HCT116 (cell line): ENCODE measurements around the gene GOLM1. TPM values are rescaled to one million over a fixed set of nuclear protein-coding genes. Genes with fewer than 3 reads are reported as not detected.

ENCODE experiments used
- ATAC-seq: fragments of 200-7000 bp; cut with Tn5 transposase; 2 replicates; pipeline ENCODE4 v1.9.1; 2020; ENCODE audit warnings: mild to moderate bottlenecking, moderate library complexity
- BruUV-seq: library from RNA; stranded (reverse); fragments of 400-500 nt; replicated peaks from 2 replicates; lab custom pipeline; 2021; lab: Mats Ljungman, UMichigan
- CTCF ChIA-PET: fragments of 300-600 bp; sonication (Branson Sonifier 250); formaldehyde crosslinking; loops from one replicate; lab custom pipeline; 2021; ENCODE audit warnings: antibody characterized with exemption; lab: Charles Lee
- POLR2A ChIA-PET: fragments of 300-600, 350-600 bp; sonication (Branson Sonifier 250); formaldehyde crosslinking; loops from one replicate; lab custom pipeline; 2021; ENCODE audit warnings: antibody characterized with exemption; lab: Charles Lee
- RAD21 ChIA-PET, 2 experiments: fragments of 300-600 bp; sonication (Branson Sonifier 250); formaldehyde crosslinking; loops; one replicate each; lab custom pipeline; 2023; ENCODE audit warnings: low total read pairs in 2 of 2; ENCODE audit not compliant: uncharacterized antibody in 2 of 2, unreplicated experiment in 2 of 2, low non-redundant PET in 1 of 2; lab: Charles Lee
- DNase-seq: peaks from one replicate; pipeline ENCODE4 v3.0.0-alpha.2; 2010; ENCODE audit warnings: low read depth, low spot score
- H2AFZ ChIP-seq: fragments of 200-600 bp; shearing (Covaris generic), sonication (generic); 2 replicates; pipeline ENCODE4 v1.6.1; 2017; ENCODE audit warnings: low read depth, mixed run types, mixed read lengths, antibody characterized with exemption, low read length; ENCODE audit not compliant: poor library complexity, severe bottlenecking
- H3K27ac ChIP-seq: 2 replicates; pipeline ENCODE4 v1.5.1; 2012; ENCODE audit warnings: low read depth, low read length
- H3K27me3 ChIP-seq: fragments of 200-600 bp; sonication (generic); 2 replicates; pipeline ENCODE4 v1.6.1; 2016; ENCODE audit warnings: mixed run types, low read length, mixed read lengths; ENCODE audit not compliant: insufficient read depth
- H3K36me3 ChIP-seq, 2 experiments: fragments of 200-500 bp in 1 of 2; fragments of 200-600 bp in 1 of 2; sonication (Bioruptor generic) in 1 of 2; sonication (generic) in 1 of 2; 2 replicates each; pipeline versions ENCODE4 v1.5.1 to v1.6.1; 2014 to 2016; ENCODE audit warnings: low read length in 2 of 2, inconsistent platforms in 1 of 2, mixed read lengths in 1 of 2, mixed run types in 1 of 2; ENCODE audit not compliant: insufficient read depth in 2 of 2, control insufficient read depth in 1 of 2
- H3K4me1 ChIP-seq, 2 experiments: fragments of 200-600 bp in 1 of 2; sonication (generic) in 1 of 2; 2 replicates each; pipeline versions ENCODE4 v1.5.1 to v1.6.1; 2012 to 2017; ENCODE audit warnings: low read length in 2 of 2, inconsistent platforms in 1 of 2, mild to moderate bottlenecking in 1 of 2, mixed read lengths in 1 of 2, mixed run types in 1 of 2, moderate library complexity in 1 of 2; ENCODE audit not compliant: insufficient read depth in 2 of 2, control insufficient read depth in 1 of 2
- H3K4me2 ChIP-seq: fragments of 200-600 bp; sonication (generic); 2 replicates; pipeline ENCODE4 v1.6.1; 2017; ENCODE audit warnings: mixed run types, low read length, mixed read lengths
- H3K4me3 ChIP-seq, 2 experiments: fragments of 200-600 bp in 1 of 2; sonication (generic) in 1 of 2; replicated peaks in 1 of 2; 2 replicates each; pipeline ENCODE4 v1.5.1; 2011 to 2016; ENCODE audit warnings: low read length in 2 of 2, control low read depth in 1 of 2, low read depth in 1 of 2, mild to moderate bottlenecking in 1 of 2, mixed read lengths in 1 of 2, mixed run types in 1 of 2
- H3K79me2 ChIP-seq: fragments of 200-600 bp; sonication (generic); 2 replicates; pipeline ENCODE4 v1.6.1; 2017; ENCODE audit warnings: mild to moderate bottlenecking, mixed run types, low read length, moderate library complexity, mixed read lengths; ENCODE audit not compliant: insufficient read depth
- H3K9ac ChIP-seq: fragments of 200-600 bp; sonication (generic); 2 replicates; pipeline ENCODE4 v1.6.1; 2016; ENCODE audit warnings: low read length, mixed read lengths
- H3K9me2 ChIP-seq: fragments of 200-600 bp; sonication (generic), shearing (Covaris generic); 2 replicates; pipeline ENCODE4 v1.6.1; 2017; ENCODE audit warnings: mixed run types, mild to moderate bottlenecking, moderate library complexity; ENCODE audit not compliant: insufficient read depth
- H3K9me3 ChIP-seq, 2 experiments: fragments of 200-500 bp in 1 of 2; fragments of 200-600 bp in 1 of 2; sonication (Bioruptor generic) in 1 of 2; sonication (generic) in 1 of 2; 2 replicates each; pipeline ENCODE4 v1.6.1; 2014 to 2017; ENCODE audit warnings: low read length in 2 of 2, mixed read lengths in 2 of 2, inconsistent platforms in 1 of 2, low read depth in 1 of 2, mild to moderate bottlenecking in 1 of 2, mixed run types in 1 of 2, moderate library complexity in 1 of 2; ENCODE audit not compliant: control insufficient read depth in 1 of 2, insufficient read depth in 1 of 2
- H4K20me1 ChIP-seq: fragments of 200-600 bp; sonication (generic), shearing (Covaris generic); 2 replicates; pipeline ENCODE4 v1.6.1; 2017; ENCODE audit warnings: mixed run types, mild to moderate bottlenecking, moderate library complexity; ENCODE audit not compliant: insufficient read depth
- ATF3 ChIP-seq: IDR thresholded peaks from 2 replicates; pipeline ENCODE4 v1.6.1; 2012
- CBX3 ChIP-seq: IDR thresholded peaks from 2 replicates; pipeline ENCODE4 v1.6.1; 2012; ENCODE audit warnings: low read depth
- EGR1 ChIP-seq: IDR thresholded peaks from 2 replicates; pipeline ENCODE4 v1.6.1; 2012; ENCODE audit warnings: low read depth
- ELF1 ChIP-seq: IDR thresholded peaks from 2 replicates; pipeline ENCODE4 v1.6.1; 2012; ENCODE audit warnings: low read depth, borderline replicate concordance
- EZH2 ChIP-seq: fragments of 200-600 bp; sonication (generic); IDR thresholded peaks from 2 replicates; pipeline ENCODE4 v1.6.1; 2017; ENCODE audit warnings: antibody characterized with exemption, mixed run types
- EZH2phosphoT487 ChIP-seq: fragments of 200-600 bp; IDR thresholded peaks from 2 replicates; pipeline ENCODE4 v1.6.1; 2018; ENCODE audit warnings: antibody characterized with exemption, borderline replicate concordance
- FOSL1 ChIP-seq: IDR thresholded peaks from 2 replicates; pipeline ENCODE4 v1.6.1; 2012; ENCODE audit warnings: low read depth
- JUND ChIP-seq: IDR thresholded peaks from 2 replicates; pipeline ENCODE4 v1.6.1; 2012
- MAX ChIP-seq: IDR thresholded peaks from 2 replicates; pipeline ENCODE4 v1.6.1; 2012
- POLR2A ChIP-seq: IDR thresholded peaks from 2 replicates; pipeline ENCODE4 v1.7.0; 2011; ENCODE audit warnings: borderline replicate concordance; ENCODE audit not compliant: insufficient read depth, insufficient read length; ENCODE audit errors: extremely low read depth
- POLR2AphosphoS5 ChIP-seq: IDR thresholded peaks from 2 replicates; pipeline ENCODE4 v1.6.1; 2011; ENCODE audit warnings: mild to moderate bottlenecking, low read depth, low read length, moderate library complexity
- RAD21 ChIP-seq: IDR thresholded peaks from 2 replicates; pipeline ENCODE4 v1.6.1; 2012; ENCODE audit warnings: low read depth, mild to moderate bottlenecking
- SRF ChIP-seq: IDR thresholded peaks from 2 replicates; pipeline ENCODE4 v1.6.1; 2012; ENCODE audit warnings: low read depth
- TCF7L2 ChIP-seq: IDR thresholded peaks from 2 replicates; pipeline ENCODE4 v1.7.0; 2011; ENCODE audit warnings: borderline replicate concordance, inconsistent platforms; ENCODE audit not compliant: insufficient read depth, insufficient read length; ENCODE audit errors: extremely low read depth
- ZFX ChIP-seq: fragments of 450-650 bp; IDR thresholded peaks from 2 replicates; pipeline ENCODE4 v1.6.1; 2017
- ZNF274 ChIP-seq: fragments of 200-500 bp; sonication (Bioruptor generic); IDR thresholded peaks from 2 replicates; pipeline ENCODE4 v1.6.1; 2014; ENCODE audit warnings: mild to moderate bottlenecking, low read depth, low read length, inconsistent platforms
- intact Hi-C: fragments of 100-400 bp; cut with micrococcal nuclease; formaldehyde crosslinking; loops from 2 replicates; pipeline ENCODE4 v1.10.0; 2022
- total RNA-seq: library from RNA; stranded (reverse); gene quantifications from one replicate; pipeline ENCODE4 v1.2.1, GENCODE V29; 2021; ENCODE audit not compliant: unreplicated experiment
- TF ChIP-seq, protein P1 (sequence below): IDR thresholded peaks from 2 replicates; pipeline ENCODE4 v1.6.1; 2012; ENCODE audit warnings: low read depth

GOLM1 gene
- total RNA-seq, 1 experiment from 2014 or later = 69.8 TPM

DNA sequence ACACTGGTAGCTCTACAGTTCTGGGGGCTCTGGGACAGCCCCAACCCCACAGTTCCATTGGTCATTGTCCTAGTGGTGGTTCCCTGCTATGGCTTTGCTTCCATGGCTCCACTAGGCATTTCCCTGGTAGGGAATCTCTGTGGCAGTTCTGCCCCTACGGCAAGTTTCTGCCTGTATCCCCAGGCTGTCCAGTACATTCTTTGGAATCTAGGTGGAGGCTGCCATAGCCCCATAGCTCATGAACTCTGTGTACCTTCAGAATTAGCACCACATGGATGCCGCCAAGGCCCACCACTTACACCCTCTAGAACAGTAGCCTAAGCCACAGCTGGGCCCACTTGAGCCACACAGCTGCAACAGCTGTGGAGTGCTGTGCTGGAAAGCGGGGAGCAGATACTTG, 3.3 kb upstream of the GOLM1 start:
- DNase-seq = no peak
- no TSS peak for BruUV-seq
- Histone ChIP-seq H3K27ac (no peak overlapping the region), H3K9me3 (no peaks in the 10 kb centered on the region), H4K20me1 (no peaks in the 10 kb centered on the region), H3K9ac (no peak overlapping the region), H2AFZ (no peak overlapping the region), H3K4me3 (no peak overlapping the region), H3K4me1 (peaks cover 11 to 34% of the 10 kb centered on the region in 2 experiments), H3K79me2 (peaks cover 15% of the 10 kb centered on the region), H3K36me3 (no peaks in the 10 kb centered on the region), H3K4me2 (no peak overlapping the region), H3K9me2 (no peaks in the 10 kb centered on the region), H3K27me3 (no peaks in the 10 kb centered on the region)
- RAD21 ChIA-PET = no interaction called here
- ATAC-seq = no peak
- intact Hi-C loops = no loop called here
- TF ChIP-seq ELF1 = no peak
- no peak for TF ChIP-seq JUND
- POLR2A ChIA-PET = no interaction called here
- CTCF ChIA-PET = no interaction called here

DNA sequence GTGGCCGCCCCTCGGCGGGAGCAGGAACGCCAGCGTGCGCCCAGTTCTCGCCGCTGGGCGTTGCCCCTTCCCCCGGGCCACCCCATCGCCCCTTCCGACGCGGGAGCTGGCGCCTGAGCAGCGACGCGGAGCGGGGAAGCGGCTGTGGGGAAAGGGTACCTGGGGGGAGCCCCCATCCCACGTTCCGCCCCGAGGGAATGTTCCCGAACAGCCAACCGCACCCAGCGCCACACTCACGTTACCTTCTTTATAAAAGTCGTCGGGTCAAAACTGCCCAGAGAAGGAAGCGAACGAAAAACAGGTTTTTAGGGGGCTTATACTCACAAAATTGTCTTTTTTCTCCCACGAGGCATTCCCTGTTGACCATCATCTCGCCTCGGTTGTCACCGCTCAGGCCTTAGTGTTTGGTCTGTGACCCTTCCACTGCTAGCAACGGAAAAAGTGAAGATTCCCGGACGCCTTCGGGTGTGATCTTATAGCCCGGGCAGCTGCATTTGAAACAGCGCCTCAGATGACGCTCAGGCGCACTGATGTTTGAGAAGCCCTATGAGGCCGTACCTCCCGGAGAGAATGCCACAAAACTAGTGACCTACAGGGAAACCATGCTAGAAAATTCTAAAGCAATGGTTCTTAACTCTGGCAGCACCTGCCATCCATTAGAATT, 475 bp upstream of the GOLM1 start:
- intact Hi-C loops = loop anchor here (1.0 kb wide), 1 partner anchor 27 kb away; no protein-coding TSS in a partner anchor

More for the DNA sequence above, 475 bp upstream of the GOLM1 start:
- TF ChIP-seq ZFX (no peak), FOSL1 (no peak), TCF7L2 (peak; percentile 15), EZH2 (no peak), MAX (peak; percentile 52; the same call in 1 of the 2 replicates), SRF (no peak), POLR2A (peak; percentile 29), RAD21 (no peak), ATF3 (no peak), CBX3 (no peak), EGR1 (no peak), ZNF274 (no peak), POLR2AphosphoS5 (peak; percentile 46; the same call in 1 of the 2 replicates), EZH2phosphoT487 (no peak)
- TF ChIP-seq, protein P1, sequence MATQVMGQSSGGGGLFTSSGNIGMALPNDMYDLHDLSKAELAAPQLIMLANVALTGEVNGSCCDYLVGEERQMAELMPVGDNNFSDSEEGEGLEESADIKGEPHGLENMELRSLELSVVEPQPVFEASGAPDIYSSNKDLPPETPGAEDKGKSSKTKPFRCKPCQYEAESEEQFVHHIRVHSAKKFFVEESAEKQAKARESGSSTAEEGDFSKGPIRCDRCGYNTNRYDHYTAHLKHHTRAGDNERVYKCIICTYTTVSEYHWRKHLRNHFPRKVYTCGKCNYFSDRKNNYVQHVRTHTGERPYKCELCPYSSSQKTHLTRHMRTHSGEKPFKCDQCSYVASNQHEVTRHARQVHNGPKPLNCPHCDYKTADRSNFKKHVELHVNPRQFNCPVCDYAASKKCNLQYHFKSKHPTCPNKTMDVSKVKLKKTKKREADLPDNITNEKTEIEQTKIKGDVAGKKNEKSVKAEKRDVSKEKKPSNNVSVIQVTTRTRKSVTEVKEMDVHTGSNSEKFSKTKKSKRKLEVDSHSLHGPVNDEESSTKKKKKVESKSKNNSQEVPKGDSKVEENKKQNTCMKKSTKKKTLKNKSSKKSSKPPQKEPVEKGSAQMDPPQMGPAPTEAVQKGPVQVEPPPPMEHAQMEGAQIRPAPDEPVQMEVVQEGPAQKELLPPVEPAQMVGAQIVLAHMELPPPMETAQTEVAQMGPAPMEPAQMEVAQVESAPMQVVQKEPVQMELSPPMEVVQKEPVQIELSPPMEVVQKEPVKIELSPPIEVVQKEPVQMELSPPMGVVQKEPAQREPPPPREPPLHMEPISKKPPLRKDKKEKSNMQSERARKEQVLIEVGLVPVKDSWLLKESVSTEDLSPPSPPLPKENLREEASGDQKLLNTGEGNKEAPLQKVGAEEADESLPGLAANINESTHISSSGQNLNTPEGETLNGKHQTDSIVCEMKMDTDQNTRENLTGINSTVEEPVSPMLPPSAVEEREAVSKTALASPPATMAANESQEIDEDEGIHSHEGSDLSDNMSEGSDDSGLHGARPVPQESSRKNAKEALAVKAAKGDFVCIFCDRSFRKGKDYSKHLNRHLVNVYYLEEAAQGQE = no peak
- H3K27me3 ChIP-seq = no peaks in the 10 kb centered on the region
- CTCF ChIA-PET = no interaction called here
- ATAC-seq (peak; percentile 70), DNase-seq (peak; percentile 57)
- RAD21 ChIA-PET = no interaction called here
- BruUV-seq = no TSS peak
- POLR2A ChIA-PET = interaction anchor here (0.6 to 1.2 kb wide), 2 partner anchors 10 to 222 kb away, joined by 3 read pairs; no protein-coding TSS in a partner anchor
- H3K27ac ChIP-seq = peak overlapping the region; percentile 84
- peak overlapping the region; percentile 46 for H2AFZ ChIP-seq
- no peaks in the 10 kb centered on the region for H3K9me2 ChIP-seq
- H3K4me1 ChIP-seq = peaks cover 9 to 41% of the 10 kb centered on the region in 2 experiments
- H4K20me1 ChIP-seq = no peaks in the 10 kb centered on the region
- H3K79me2 ChIP-seq = peaks cover 43% of the 10 kb centered on the region
- no peaks in the 10 kb centered on the region for H3K9me3 ChIP-seq
- H3K9ac ChIP-seq = peak overlapping the region; percentile 85
- H3K4me2 ChIP-seq = peak overlapping the region; percentile 88
- peak overlapping the region; percentile 57 to 64 for H3K4me3 ChIP-seq
- H3K36me3 ChIP-seq = no peaks in the 10 kb centered on the region
